ENCODE measurements around the gene CRIP2. TPM values are rescaled to one million over a fixed set of nuclear protein-coding genes. Genes with fewer than 3 reads are reported as not detected.

Gene CRIP2
- polyA plus RNA-seq, 1 experiment: 19.5 TPM

DNA sequence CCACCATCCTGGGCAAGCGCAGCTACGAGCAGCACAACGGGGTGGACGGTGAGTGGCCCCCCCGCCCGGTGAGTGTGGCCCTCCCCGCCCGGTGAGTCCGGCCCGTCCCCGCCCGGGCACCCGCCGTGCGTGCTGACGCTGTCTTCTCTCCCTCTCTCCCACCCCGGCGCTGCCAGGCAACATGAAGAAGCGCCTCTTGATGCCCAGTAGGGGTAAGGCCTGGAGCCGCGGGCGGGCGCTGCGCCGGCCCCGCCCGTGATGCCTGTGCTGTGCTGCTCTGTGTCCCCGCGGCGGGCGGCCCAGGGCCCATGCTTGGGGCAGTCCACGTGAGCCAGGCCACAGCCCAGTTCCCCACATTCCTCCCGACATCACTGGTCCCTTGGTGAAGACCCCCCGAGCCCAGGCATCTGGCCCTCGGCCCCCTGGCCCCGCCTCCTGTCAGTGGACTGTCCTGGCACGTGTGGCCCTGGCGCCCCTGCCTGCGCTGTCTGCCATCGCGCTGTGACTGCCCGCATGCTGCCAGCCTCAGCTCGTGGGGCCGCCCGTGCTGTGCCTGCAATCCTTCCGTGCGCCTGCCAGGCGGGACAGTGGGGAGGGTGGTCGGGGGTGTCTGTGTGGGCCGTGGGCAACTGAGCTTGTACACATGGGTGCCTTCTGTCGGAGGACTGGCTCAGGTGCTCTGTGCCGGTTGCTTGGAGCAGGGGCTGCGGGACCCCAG lies 7.9 kb upstream of the CRIP2 start:
- no peak for DNase-seq (ENCODE audit: low read depth)
- POLR2A ChIA-PET: no interaction called here
- H3K4me3 ChIP-seq (ENCODE audit: low read depth, low read length): no peak overlapping the region
- TF ChIP-seq, protein P1, sequence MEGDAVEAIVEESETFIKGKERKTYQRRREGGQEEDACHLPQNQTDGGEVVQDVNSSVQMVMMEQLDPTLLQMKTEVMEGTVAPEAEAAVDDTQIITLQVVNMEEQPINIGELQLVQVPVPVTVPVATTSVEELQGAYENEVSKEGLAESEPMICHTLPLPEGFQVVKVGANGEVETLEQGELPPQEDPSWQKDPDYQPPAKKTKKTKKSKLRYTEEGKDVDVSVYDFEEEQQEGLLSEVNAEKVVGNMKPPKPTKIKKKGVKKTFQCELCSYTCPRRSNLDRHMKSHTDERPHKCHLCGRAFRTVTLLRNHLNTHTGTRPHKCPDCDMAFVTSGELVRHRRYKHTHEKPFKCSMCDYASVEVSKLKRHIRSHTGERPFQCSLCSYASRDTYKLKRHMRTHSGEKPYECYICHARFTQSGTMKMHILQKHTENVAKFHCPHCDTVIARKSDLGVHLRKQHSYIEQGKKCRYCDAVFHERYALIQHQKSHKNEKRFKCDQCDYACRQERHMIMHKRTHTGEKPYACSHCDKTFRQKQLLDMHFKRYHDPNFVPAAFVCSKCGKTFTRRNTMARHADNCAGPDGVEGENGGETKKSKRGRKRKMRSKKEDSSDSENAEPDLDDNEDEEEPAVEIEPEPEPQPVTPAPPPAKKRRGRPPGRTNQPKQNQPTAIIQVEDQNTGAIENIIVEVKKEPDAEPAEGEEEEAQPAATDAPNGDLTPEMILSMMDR (IDR thresholded peaks at IDR 0.05; ENCODE audit: insufficient read depth, low read depth, low read length): no peak
- H3K36me3 ChIP-seq (ENCODE audit: control insufficient read depth, insufficient read depth, low read length): peaks cover 38% of the 10 kb centered on the region
- CTCF ChIA-PET: no interaction called here
- H3K27me3 ChIP-seq (ENCODE audit: control insufficient read depth, insufficient read depth, low read length): no peaks in the 10 kb centered on the region

DNA sequence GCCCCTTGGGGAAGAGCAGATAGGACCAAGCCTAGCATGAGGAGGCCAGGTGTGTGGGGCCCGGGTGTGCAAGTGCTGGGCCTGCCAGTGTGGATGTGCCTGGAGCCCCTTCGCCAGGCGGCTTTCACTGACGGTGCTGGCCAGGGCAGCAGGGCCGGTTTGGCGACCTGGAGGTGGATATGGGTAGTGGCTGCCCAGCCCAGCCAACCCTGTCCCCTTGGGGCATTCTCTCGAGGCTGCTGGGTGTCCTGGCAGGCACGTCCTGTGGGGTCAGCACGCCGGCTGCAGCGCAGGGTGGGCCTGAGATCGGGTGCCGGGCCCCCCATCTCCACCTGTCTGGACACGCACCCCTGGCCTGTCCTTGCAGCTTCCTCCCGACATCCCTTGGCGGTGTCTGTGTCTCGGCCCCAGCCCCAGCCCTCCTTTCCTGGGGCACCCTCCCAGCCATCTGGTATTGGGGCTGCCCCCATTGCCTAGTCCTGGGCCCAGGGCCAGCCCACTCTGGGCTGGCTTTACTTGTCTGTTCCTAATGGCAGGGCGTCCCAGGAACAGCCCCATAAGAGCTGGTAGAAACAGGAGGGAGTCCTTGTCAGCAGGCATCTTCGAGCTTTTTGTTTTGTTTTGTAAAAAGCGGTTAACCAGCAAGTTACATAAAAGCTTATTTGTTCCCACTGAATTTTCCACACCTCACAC lies 7.2 kb upstream of the CRIP2 start:
- ChIA-PET CTCF (interaction anchor here (0.7 to 2.7 kb wide), 4 partner anchors 9 to 19 kb away, joined by 3 to 14 read pairs (median 4); no protein-coding TSS in a partner anchor), POLR2A (no interaction called here)
- H3K4me3 ChIP-seq (ENCODE audit: low read depth, low read length): no peak overlapping the region
- H3K36me3 ChIP-seq (ENCODE audit: control insufficient read depth, insufficient read depth, low read length): peaks cover 38% of the 10 kb centered on the region
- DNase-seq (ENCODE audit: low read depth): no peak
- TF ChIP-seq, protein P1 (IDR thresholded peaks at IDR 0.05; ENCODE audit: insufficient read depth, low read depth, low read length): no peak
- no peaks in the 10 kb centered on the region for H3K27me3 ChIP-seq (ENCODE audit: control insufficient read depth, insufficient read depth, low read length)

DNA sequence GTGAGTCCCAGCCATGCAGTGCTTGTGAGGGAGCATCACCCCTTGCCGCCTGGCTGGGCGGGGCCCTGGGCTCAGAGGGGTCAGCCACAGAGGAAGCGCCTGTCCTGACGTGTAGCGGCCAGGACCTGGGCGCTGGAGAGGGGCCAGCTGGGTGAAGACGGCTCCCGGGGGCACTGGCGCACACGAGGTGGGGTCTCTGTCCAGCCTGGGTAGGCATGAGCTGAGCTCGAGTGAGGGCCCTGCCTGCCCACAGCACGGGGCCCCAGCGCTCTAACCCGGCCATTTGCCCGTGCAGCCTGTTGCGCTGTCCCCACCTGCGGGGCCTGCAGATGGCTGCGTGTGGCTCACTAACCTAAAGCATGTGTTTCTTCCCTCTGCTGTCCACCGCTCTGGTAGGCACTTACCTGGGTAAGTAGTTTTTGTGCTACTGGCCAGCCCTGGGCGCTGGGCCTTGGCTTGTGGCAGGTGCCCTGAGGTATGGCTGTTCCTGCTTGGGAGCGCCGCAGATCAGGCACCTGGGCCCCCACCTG lies 6.6 kb upstream of the CRIP2 start:
- peaks cover 35% of the 10 kb centered on the region for H3K36me3 ChIP-seq (ENCODE audit: control insufficient read depth, insufficient read depth, low read length)
- TF ChIP-seq, protein P1 (IDR thresholded peaks at IDR 0.05; ENCODE audit: insufficient read depth, low read depth, low read length): no peak
- DNase-seq (ENCODE audit: low read depth): no peak
- POLR2A ChIA-PET: no interaction called here
- no peak overlapping the region for H3K4me3 ChIP-seq (ENCODE audit: low read depth, low read length)
- CTCF ChIA-PET: interaction anchor here (0.7 to 2.7 kb wide), 4 partner anchors 8 to 20 kb away, joined by 3 to 14 read pairs (median 4); no protein-coding TSS in a partner anchor
- H3K27me3 ChIP-seq (ENCODE audit: control insufficient read depth, insufficient read depth, low read length): no peaks in the 10 kb centered on the region

DNA sequence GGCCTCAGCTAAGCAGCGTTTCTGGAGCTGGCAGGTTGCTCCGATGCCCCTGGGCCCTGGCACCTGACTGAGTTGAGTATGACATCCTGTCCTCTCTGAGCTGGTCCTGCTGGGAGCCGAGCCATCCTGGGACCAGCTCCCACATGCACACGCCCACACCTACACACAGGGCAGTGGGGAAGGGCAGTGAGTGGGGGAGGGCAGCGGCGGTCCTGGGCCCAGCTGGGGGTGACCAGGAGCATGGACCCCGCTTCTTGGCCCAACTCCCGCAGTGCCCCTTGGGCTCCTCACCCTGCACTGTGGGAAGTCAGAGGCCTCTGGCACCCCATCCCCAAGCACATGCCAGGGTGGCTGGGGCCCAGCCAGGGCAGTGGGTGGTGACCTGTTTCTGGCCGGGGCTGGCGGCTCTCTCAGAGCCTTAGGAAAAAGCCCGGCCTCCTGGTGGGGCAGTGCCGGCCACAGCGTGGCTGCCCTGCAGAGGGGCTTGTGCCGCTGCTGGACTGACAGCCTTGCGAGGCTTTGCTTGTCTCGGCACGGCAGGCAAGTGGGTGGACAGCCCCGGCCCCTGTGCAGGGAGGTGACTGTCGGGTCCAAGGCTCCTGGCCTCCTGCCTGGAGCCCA lies 5.9 kb upstream of the CRIP2 start:
- Histone ChIP-seq H3K36me3 (ENCODE audit: control insufficient read depth, insufficient read depth, low read length) (peaks cover 30% of the 10 kb centered on the region), H3K27me3 (ENCODE audit: control insufficient read depth, insufficient read depth, low read length) (no peaks in the 10 kb centered on the region), H3K4me3 (ENCODE audit: low read depth, low read length) (no peak overlapping the region)
- ChIA-PET CTCF (interaction anchor here (1.5 to 2.7 kb wide), 3 partner anchors 12 to 21 kb away, joined by 5 to 14 read pairs (median 9); no protein-coding TSS in a partner anchor), POLR2A (no interaction called here)
- TF ChIP-seq, protein P1 (IDR thresholded peaks at IDR 0.05; ENCODE audit: insufficient read depth, low read depth, low read length): no peak
- no peak for DNase-seq (ENCODE audit: low read depth)
